Endothelial cell of hepatic sinusoid (primary cell): ENCODE measurements around the gene EXOSC7.

Experiments used
- in situ Hi-C: cut with HindIII; loops from 2 replicates; pipeline ENCODE4 v1.10.0; 2017; ENCODE audit warnings: low sequenced_read_pairs

EXOSC7 gene

DNA sequence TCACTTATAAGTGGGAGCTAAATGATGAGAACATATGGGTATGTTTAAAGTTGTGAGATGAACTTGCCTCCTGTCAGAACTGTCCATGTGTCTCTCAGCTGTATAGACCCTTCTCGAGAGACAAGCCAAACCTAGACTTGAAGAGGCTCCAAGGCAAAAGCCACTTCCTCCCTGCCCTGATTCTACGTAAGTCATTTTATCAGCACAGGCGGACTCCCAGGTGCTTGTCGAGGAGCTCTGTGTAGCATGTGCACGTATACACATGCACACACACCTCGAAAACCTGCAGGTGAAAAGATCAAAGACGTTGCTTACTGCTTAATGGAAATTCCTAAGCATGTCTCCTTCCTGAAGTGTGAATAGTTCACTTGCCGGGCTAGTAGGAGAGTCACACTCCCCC, 44.5 kb downstream of the EXOSC7 start:
- in situ Hi-C loops = no loop called here

DNA sequence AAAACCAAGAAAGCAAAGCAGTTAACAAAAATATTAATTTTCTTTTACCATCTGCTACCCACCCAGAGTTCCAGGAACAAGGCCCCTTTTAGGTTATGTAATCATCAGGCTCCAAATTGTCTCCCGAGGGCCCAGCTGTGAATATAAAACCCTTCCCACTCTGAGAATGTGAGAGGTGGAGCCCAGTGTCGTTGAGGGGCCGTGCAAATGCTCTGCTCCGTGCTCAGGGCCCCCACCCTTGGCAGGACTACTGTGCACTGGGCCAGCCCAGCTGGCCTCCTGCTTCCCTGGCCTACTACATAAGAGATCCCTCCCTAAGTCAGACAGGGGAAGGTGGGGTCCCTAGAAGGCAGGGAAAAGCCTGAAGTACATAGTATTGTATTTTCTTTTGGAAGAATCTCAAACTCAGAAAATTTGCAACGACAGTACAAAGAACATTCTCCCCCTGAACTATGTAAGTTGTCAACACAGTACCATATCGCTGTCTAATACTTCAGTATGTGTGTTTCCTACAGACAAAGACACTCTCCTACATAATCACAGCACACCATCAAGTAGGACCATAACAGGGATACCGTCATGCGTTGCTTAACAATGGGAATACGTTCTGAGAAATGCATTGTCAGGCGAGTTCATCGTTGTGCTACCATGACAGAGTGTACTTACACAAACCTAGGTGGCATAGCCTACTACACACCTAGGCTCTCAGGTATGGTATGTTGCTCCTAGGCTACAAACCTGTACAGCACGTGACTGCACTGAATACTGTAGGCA, 45.7 kb downstream of the EXOSC7 start:
- in situ Hi-C loops = no loop called here

GRCh38 chr3:45023675-45024074, 47.6 kb downstream of the EXOSC7 start:
- in situ Hi-C loops = no loop called here

DNA sequence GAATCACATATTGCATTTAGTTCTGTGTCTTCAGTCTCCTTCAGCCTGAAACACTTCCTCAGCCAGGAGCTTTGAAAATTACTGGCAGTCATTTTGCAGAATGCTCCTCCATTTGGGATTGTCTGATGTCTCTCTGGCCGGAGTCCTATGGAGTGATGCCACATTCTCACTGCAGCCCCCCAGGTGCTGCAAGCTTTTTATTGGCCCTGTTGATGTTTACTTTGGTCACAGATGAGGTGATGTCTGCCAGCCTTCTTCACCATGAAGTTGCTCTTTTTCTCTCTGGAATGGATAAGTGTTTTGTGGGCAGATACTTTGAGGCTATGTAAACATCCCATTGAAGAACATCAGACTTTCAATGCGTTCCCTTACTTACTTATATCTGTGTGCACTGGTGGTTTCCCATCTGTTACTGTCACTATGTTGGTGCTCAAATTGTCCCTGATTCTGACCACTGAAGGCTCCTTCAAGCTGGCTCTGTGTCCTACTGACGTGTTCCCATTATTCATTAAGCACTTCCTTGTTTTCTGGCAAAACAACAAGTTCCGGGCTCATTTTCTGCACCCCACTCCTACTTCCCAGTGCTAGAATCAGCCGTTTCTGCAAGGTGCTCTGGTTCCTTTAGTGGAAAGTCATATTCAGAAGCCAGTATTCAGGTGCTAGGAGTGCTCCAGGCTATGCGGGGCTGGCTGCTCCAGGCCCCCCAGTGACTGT, 48.7 kb downstream of the EXOSC7 start:
- in situ Hi-C loops = loop anchor here (25.0 kb wide), 2 partner anchors 488 to 638 kb away; no protein-coding TSS in a partner anchor

- in situ Hi-C loops = loop anchor here (25.0 kb wide), 2 partner anchors 486 to 636 kb away; no protein-coding TSS in a partner anchor
These were observed 50.0 kb downstream of the EXOSC7 start, which contains the start of gene CLEC3B for GRCh38 chr3:45026038-45026437. Gene CLEC3B (plus strand): TSS chr3:45026303. CDS start chr3:45026363, 60 bp downstream.

- in situ Hi-C loops = loop anchor here (25.0 kb wide), 2 partner anchors 485 to 635 kb away; no protein-coding TSS in a partner anchor
These were observed 50.9 kb downstream of the EXOSC7 start for GRCh38 chr3:45026957-45027356.

- in situ Hi-C loops = loop anchor here (25.0 kb wide), 2 partner anchors 485 to 635 kb away; no protein-coding TSS in a partner anchor
These were observed 51.4 kb downstream of the EXOSC7 start for GRCh38 chr3:45027441-45027840.

DNA sequence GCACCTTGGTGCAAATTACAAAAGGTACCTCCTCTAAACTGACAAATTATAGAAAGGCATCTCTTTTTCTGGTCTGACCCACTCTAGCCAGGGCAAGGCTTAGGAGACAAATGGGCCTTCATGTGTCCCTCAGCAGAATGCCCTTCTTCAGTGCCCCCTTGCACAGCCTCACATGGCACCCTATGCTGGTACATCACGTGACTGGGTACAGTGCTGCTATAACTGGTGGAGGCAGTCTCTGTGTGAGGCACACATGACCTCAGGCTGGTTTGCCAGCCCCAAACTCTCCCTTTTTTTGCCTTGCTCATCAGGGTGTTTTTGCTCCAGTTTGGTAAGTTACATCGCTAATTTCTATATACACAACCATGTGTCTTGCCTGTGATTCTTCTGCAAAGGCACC, 53.2 kb downstream of the EXOSC7 start:
- in situ Hi-C loops = loop anchor here (25.0 kb wide), 2 partner anchors 483 to 633 kb away; no protein-coding TSS in a partner anchor

DNA sequence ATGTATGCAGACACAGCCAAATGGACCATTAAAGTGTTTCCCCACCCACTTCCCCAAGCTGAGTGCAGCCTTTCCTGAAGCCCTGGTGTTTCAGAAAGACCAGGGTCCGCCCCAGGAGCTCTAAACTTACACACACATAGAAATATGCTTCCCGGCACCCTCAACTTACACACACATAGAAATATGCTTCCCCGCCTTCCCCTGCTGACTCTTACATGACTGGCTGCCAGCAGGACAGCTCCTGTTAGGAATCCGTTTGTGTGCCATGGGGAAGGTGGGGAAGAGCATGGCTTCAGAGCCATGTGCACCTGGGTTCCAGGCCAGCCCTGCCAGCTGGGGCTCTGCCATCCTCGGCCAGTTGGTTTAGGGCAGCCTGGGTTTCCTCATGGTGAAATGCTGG, 53.6 kb downstream of the EXOSC7 start:
- in situ Hi-C loops = loop anchor here (25.0 kb wide), 2 partner anchors 483 to 633 kb away; no protein-coding TSS in a partner anchor

DNA sequence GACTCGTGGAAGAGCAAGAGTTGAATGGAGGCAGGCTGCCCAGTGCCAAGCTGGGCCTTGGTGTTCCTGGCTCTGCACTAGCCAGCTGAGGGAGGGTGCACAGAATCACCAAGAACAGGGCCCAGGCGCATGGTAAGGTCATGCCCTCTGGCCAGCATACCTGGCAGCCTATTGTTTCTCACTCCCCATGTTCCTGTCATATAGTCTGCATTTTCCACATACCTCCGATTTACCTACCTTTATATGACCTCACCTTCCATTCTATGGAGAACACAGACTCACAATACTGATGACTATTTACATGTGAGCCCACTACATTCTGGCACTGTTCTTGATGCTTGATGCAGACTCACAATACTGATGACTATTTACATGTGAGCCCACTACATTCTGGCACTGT, 55.5 kb downstream of the EXOSC7 start:
- in situ Hi-C loops = loop anchor here (25.0 kb wide), 2 partner anchors 481 to 631 kb away; no protein-coding TSS in a partner anchor

DNA sequence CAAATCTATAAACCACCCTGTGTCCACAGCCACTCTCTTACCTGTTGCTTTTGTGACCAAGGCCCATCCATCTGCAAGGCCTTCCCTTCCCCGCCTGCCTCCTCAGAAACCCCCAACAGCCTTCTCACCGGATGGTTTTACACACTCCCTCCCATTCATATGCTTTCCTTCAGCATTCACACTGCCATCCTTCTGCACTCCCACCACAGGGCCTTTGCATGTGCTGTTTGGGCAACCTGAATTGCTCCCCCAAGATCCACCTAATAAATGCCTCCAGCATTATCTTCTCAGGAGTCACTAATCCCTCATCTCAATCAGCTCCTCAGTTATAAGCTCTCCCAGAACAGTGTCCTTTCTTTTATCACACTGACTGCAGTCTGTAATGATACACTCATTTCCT, 56.1 kb downstream of the EXOSC7 start:
- in situ Hi-C loops = loop anchor here (25.0 kb wide), 2 partner anchors 480 to 630 kb away; no protein-coding TSS in a partner anchor

DNA sequence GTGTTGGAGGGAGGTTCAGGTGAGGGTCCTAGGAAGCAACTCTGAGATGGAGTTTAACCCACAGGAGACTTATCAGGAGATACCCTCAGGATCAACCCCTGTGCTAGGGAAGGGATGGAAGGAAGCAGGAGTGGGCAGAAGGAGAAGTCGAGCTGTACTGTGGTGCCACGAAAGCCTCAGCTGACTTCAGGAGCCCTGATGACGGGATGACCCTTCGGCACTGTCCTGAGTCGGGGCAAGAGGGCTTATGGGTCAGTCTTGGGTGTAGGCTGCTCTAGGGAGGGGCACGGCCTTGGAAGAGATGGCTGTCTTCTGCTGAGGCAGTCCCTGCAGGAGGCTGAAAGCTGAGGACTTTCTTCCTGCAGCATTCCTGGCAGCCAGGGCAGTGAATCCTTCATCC, 57.7 kb downstream of the EXOSC7 start:
- in situ Hi-C loops = loop anchor here (25.0 kb wide), 2 partner anchors 479 to 629 kb away; no protein-coding TSS in a partner anchor

DNA sequence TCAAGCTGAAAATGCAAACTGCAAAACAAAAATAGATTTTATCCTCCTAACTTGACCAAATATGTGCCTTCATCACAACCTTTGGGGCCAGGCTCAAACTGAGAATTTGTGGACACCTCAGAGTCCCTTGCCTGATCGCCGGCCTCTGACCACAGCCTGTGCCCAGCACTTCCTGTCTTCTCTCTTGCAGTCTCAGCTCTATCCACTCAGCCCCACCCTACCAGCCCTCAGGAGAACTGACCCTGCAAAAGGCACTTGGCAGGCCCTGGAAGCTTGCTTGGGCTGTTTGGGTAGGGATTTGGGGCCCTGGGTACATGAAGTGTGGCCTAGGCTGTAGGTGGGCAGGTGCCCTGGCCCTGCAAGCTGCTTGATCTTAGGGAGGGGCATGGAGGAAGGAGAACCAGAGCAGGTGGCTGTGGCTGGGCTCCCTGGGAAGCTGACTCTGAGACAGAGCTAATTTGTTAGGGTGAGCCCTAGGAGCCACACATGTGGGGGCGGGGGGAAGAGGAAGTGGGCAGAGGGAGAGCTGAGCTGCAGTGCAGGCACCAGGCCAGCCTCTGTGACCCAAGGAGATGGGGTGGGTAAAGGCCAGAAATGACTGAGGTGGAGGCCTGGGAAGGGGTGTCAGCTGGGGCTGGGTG, 58.7 kb downstream of the EXOSC7 start:
- in situ Hi-C loops = loop anchor here (25.0 kb wide), 2 partner anchors 478 to 628 kb away; no protein-coding TSS in a partner anchor

- in situ Hi-C loops = loop anchor here (25.0 kb wide), 2 partner anchors 477 to 627 kb away; no protein-coding TSS in a partner anchor
These were observed 59.6 kb downstream of the EXOSC7 start for GRCh38 chr3:45035441-45036301.

DNA sequence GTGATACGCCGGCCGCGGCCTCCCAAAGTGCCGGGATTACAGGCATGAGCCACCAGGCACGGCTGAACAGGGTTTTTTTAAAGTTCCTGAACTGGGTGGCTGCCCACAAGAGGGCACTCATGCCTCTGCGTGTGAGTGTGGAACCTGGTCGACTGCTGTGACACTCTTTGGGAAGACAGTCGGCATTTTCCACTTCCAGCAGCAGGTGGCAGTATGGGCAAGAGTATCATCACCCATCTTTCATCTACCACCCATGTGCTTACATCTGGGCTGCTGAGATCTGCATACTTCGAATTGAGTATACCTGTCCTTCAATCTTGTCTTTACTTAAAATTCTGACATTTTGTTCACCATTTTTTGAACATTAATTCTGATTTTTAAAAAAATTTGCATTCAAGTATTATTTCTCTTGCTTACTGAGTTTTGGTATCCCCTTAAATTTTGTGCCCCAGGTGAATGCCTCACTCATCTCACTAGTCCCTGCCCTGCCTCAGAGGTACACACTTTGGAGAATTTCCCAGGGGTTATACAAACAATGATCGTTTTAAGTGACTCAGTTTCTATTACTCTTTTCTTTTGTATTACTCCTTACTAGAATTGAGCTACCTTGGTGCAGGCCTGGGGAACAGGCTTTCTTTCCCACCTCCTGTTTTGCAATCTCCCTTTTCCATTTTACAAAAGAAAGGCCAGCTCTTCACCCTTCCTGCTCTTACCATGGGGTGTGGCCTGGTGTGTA, 61.8 kb downstream of the EXOSC7 start:
- in situ Hi-C loops = loop anchor here (25.0 kb wide), 2 partner anchors 474 to 624 kb away; no protein-coding TSS in a partner anchor

GRCh38 chr3:45041666-45042065, 65.6 kb downstream of the EXOSC7 start:
- in situ Hi-C loops = loop anchor here (25.0 kb wide), 2 partner anchors 471 to 621 kb away; no protein-coding TSS in a partner anchor

DNA sequence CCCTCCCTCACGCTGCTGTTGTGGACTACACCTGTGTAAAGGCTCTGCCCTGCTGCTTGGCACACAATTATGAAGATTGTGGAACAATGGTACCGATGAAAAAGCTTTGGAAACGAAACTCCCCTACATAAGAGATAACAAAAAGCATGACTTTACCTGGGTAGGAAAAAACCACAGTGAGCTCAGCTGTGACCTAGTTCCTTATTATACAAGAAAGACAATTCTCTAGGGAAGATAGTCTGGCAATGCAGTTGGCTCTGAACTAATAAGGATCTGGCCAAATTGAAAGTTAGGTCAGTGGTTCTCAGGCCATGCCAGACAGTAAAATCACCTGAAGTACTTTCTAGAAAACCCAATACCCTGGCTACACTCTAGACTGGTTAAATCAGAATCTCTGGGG, 66.1 kb downstream of the EXOSC7 start:
- in situ Hi-C loops = loop anchor here (25.0 kb wide), 2 partner anchors 470 to 620 kb away; no protein-coding TSS in a partner anchor

DNA sequence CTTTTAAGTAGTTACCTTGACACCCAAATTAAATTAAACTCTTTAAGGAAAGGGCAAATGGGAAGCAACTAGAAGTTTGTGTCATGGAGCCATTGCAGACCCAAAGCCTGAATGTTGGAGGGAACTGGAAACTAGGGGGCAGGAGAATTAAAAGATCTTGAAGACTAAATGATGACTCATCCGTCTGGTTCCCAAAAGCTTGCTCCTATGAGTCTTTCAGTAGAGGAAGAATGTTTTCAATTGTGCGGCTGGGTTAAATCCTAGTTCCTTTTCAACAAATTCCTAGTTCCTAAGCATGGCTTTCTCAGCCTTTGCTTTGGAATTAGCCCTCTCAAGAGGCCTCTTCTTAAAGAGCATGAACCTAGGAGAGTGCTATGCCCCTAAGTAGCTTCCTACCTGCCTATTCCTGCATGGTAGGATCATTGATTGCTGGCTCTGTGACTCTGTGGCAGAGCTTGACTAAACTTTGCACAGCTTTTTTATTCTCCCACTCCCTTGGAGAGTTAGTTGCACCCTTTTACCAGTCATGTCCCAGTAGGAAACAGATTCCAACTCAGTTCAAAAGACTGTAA, 67.8 kb downstream of the EXOSC7 start:
- in situ Hi-C loops = loop anchor here (25.0 kb wide), 2 partner anchors 468 to 618 kb away; no protein-coding TSS in a partner anchor
